ENCODE measurements around the gene HPCAL1.
A peak's percentile ranks its signal among the peaks of the same experiment; 100 is the strongest.
"Not testable (repeated sequence)": the region's sequence is repeated elsewhere in the genome, so short reads cannot be mapped to it uniquely, and the experiment has no call there.

HPCAL1 gene

GRCh38 chr2:10436583-10437110, 133.9 kb downstream of the HPCAL1 start:
- DNase-seq: no peak
- ATAC-seq (replicated peaks): no peak
- H3K9me3 Mint-ChIP-seq: no peaks in the 10 kb centered on the region
- peaks cover 19 to 35% of the 10 kb centered on the region in 2 donors for H3K4me1 Mint-ChIP-seq
- H3K36me3 Mint-ChIP-seq: peaks cover 10 to 21% of the 10 kb centered on the region in 2 donors
- peaks cover 0 to 4% of the 10 kb centered on the region in 2 donors for H3K27me3 Mint-ChIP-seq
- no peak overlapping the region for H3K4me3 Mint-ChIP-seq
- H3K27ac Mint-ChIP-seq: no peak overlapping the region

- Mint-ChIP-seq H3K4me1 (peaks cover 13 to 24% of the 10 kb centered on the region in 2 donors), H3K27ac (peak overlapping the region; percentile 14), H3K4me3 (no peak overlapping the region), H3K36me3 (peaks cover 18 to 28% of the 10 kb centered on the region in 2 donors), H3K9me3 (no peaks in the 10 kb centered on the region), H3K27me3 (no peaks in the 10 kb centered on the region)
- DNase-seq (no peak), ATAC-seq (replicated peaks) (no peak)
These were observed 135.1 kb downstream of the HPCAL1 start for GRCh38 chr2:10437806-10438205.

- DNase-seq (no peak), ATAC-seq (replicated peaks) (no peak)
- peaks cover 25 to 37% of the 10 kb centered on the region in 2 donors for H3K36me3 Mint-ChIP-seq
- H3K27ac Mint-ChIP-seq: no peak overlapping the region
- no peaks in the 10 kb centered on the region for H3K27me3 Mint-ChIP-seq
- H3K4me1 Mint-ChIP-seq: peaks cover 12 to 25% of the 10 kb centered on the region in 2 donors
- H3K4me3 Mint-ChIP-seq: no peak overlapping the region
- H3K9me3 Mint-ChIP-seq: no peaks in the 10 kb centered on the region
These were observed 136.0 kb downstream of the HPCAL1 start for GRCh38 chr2:10438688-10439087.

- Mint-ChIP-seq H3K4me3 (peak overlapping the region in 1 of 2 donors; percentile 32), H3K36me3 (peaks cover 30 to 43% of the 10 kb centered on the region in 2 donors), H3K9me3 (no peaks in the 10 kb centered on the region), H3K4me1 (peaks cover 14 to 25% of the 10 kb centered on the region in 2 donors), H3K27ac (peak overlapping the region; percentile 27), H3K27me3 (no peaks in the 10 kb centered on the region)
- no peak for DNase-seq
- no peak for ATAC-seq (replicated peaks)
These were observed 136.6 kb downstream of the HPCAL1 start for GRCh38 chr2:10439185-10439879.

- Mint-ChIP-seq H3K36me3 (peaks cover 36 to 49% of the 10 kb centered on the region in 2 donors), H3K27ac (no peak overlapping the region)
- DNase-seq: no peak
These were observed 137.3 kb downstream of the HPCAL1 start for GRCh38 chr2:10439971-10440370.

GRCh38 chr2:10440736-10441135, 138.0 kb downstream of the HPCAL1 start:
- ATAC-seq (replicated peaks): no peak
- H3K27me3 Mint-ChIP-seq: no peaks in the 10 kb centered on the region
- H3K27ac Mint-ChIP-seq: no peak overlapping the region
- no peak for DNase-seq
- H3K4me3 Mint-ChIP-seq: no peak overlapping the region
- H3K4me1 Mint-ChIP-seq: peaks cover 19 to 30% of the 10 kb centered on the region in 2 donors
- peaks cover 36 to 49% of the 10 kb centered on the region in 2 donors for H3K36me3 Mint-ChIP-seq
- H3K9me3 Mint-ChIP-seq: no peaks in the 10 kb centered on the region

More at GRCh38 chr2:10439971-10440370, 137.3 kb downstream of the HPCAL1 start:
- Mint-ChIP-seq H3K4me1 (peaks cover 19 to 25% of the 10 kb centered on the region in 2 donors), H3K4me3 (no peak overlapping the region), H3K27me3 (no peaks in the 10 kb centered on the region), H3K9me3 (no peaks in the 10 kb centered on the region)
- ATAC-seq (replicated peaks): no peak

GRCh38 chr2:10441948-10442347, 139.2 kb downstream of the HPCAL1 start:
- DNase-seq: no peak
- no peak for ATAC-seq (replicated peaks)
- Mint-ChIP-seq H3K27ac (no peak overlapping the region), H3K4me3 (no peak overlapping the region), H3K36me3 (peaks cover 36 to 49% of the 10 kb centered on the region in 2 donors), H3K4me1 (peaks cover 19 to 37% of the 10 kb centered on the region in 2 donors), H3K9me3 (no peaks in the 10 kb centered on the region), H3K27me3 (no peaks in the 10 kb centered on the region)

- ATAC-seq (replicated peaks); H3K27me3 Mint-ChIP-seq; H3K9me3 Mint-ChIP-seq; DNase-seq; H3K27ac Mint-ChIP-seq; H3K4me3 Mint-ChIP-seq: not testable (repeated sequence)
- peaks cover 38 to 50% of the 10 kb centered on the region in 2 donors for H3K36me3 Mint-ChIP-seq
- peaks cover 21 to 42% of the 10 kb centered on the region in 2 donors for H3K4me1 Mint-ChIP-seq
These were observed 139.9 kb downstream of the HPCAL1 start for GRCh38 chr2:10442469-10443126.

- H3K4me1 Mint-ChIP-seq: peaks cover 21 to 47% of the 10 kb centered on the region in 2 donors
- no peaks in the 10 kb centered on the region for H3K27me3 Mint-ChIP-seq
- no peaks in the 10 kb centered on the region for H3K9me3 Mint-ChIP-seq
- H3K36me3 Mint-ChIP-seq: peaks cover 34 to 44% of the 10 kb centered on the region in 2 donors
- peak overlapping the region; percentile 73 for H3K27ac Mint-ChIP-seq
- peak; percentile 41 for DNase-seq
- peak overlapping the region; percentile 80 to 88 for H3K4me3 Mint-ChIP-seq
- peak in 1 of 2 donors; percentile 31 for ATAC-seq (replicated peaks)
These were observed 141.8 kb downstream of the HPCAL1 start for GRCh38 chr2:10444463-10444862.

- Mint-ChIP-seq H3K27ac (no peak overlapping the region), H3K9me3 (no peaks in the 10 kb centered on the region), H3K4me3 (peak overlapping the region; percentile 75 to 88), H3K4me1 (peaks cover 23 to 53% of the 10 kb centered on the region in 2 donors), H3K27me3 (no peaks in the 10 kb centered on the region), H3K36me3 (peaks cover 28 to 33% of the 10 kb centered on the region in 2 donors)
- ATAC-seq (replicated peaks) (no peak), DNase-seq (no peak)
These were observed 143.9 kb downstream of the HPCAL1 start for GRCh38 chr2:10446631-10447030.

GRCh38 chr2:10447300-10447894, 144.7 kb downstream of the HPCAL1 start:
- ATAC-seq (replicated peaks) (peak; percentile 36 to 42), DNase-seq (no peak)
- no peaks in the 10 kb centered on the region for H3K9me3 Mint-ChIP-seq
- H3K27me3 Mint-ChIP-seq: no peaks in the 10 kb centered on the region
- H3K4me1 Mint-ChIP-seq: peaks cover 23 to 53% of the 10 kb centered on the region in 2 donors
- H3K4me3 Mint-ChIP-seq: peak overlapping the region; percentile 85 to 97
- H3K27ac Mint-ChIP-seq: peak overlapping the region; percentile 96
- H3K36me3 Mint-ChIP-seq: peaks cover 21 to 26% of the 10 kb centered on the region in 2 donors

- H3K27ac Mint-ChIP-seq: peak within 1 kb of the TSS; percentile 96
- peak; percentile 89 for DNase-seq
- peak within 1 kb of the TSS; percentile 85 to 97 for H3K4me3 Mint-ChIP-seq
- no peaks in the 10 kb centered on the region for H3K9me3 Mint-ChIP-seq
- ATAC-seq (replicated peaks): peak; percentile 79 to 84
- H3K36me3 Mint-ChIP-seq: peaks cover 18 to 23% of the 10 kb centered on the region in 2 donors
- H3K27me3 Mint-ChIP-seq: no peaks in the 10 kb centered on the region
- H3K4me1 Mint-ChIP-seq: peaks cover 22 to 50% of the 10 kb centered on the region in 2 donors
These were observed 145.3 kb downstream of the HPCAL1 start, which contains the start of gene ODC1 for GRCh38 chr2:10447895-10448575. Gene ODC1 (minus strand): TSS chr2:10448327. CDS start chr2:10445032, 3,295 bp downstream.

GRCh38 chr2:10448576-10449485, 146.1 kb downstream of the HPCAL1 start:
- Mint-ChIP-seq H3K9me3 (no peaks in the 10 kb centered on the region), H3K27me3 (no peaks in the 10 kb centered on the region), H3K4me1 (peaks cover 17 to 42% of the 10 kb centered on the region in 2 donors), H3K27ac (peak overlapping the region; percentile 88), H3K4me3 (peak overlapping the region; percentile 80 to 82), H3K36me3 (peaks cover 15% of the 10 kb centered on the region in 2 donors)
- peak; percentile 90 for DNase-seq
- peak; percentile 64 to 67 for ATAC-seq (replicated peaks)
